Chondrocyte (in vitro differentiated cells): ENCODE data around the gene SPHK2. TPM values are rescaled to one million over a fixed set of nuclear protein-coding genes. Genes with fewer than 3 reads are reported as not detected.

Source experiments
- DNase-seq: peaks from one replicate; pipeline ENCODE4 v3.0.0; 2021; ENCODE audit warnings: mixed read lengths, low spot score
- H3K27ac Mint-ChIP-seq: one replicate; pipeline ENCODE4 v1.8.0; 2021; ENCODE audit warnings: mild to moderate bottlenecking, moderate library complexity, mixed read lengths; ENCODE audit not compliant: unreplicated experiment
- H3K27me3 Mint-ChIP-seq: 2 replicates; pipeline ENCODE4 v1.8.0; 2021; ENCODE audit warnings: low read depth, mixed read lengths
- H3K36me3 Mint-ChIP-seq: 2 replicates; pipeline ENCODE4 v1.8.0; 2021; ENCODE audit warnings: low read depth, mixed read lengths
- H3K4me1 Mint-ChIP-seq: 2 replicates; pipeline ENCODE4 v1.8.0; 2021; ENCODE audit warnings: low read depth, mild to moderate bottlenecking, mixed read lengths
- H3K4me3 Mint-ChIP-seq: one replicate; pipeline ENCODE4 v1.8.0; 2021; ENCODE audit warnings: mild to moderate bottlenecking, moderate library complexity, mixed read lengths; ENCODE audit not compliant: unreplicated experiment
- H3K9me3 Mint-ChIP-seq: 2 replicates; pipeline ENCODE4 v1.8.0; 2021; ENCODE audit warnings: low read depth, mixed read lengths
- CTCF ChIP-seq: fragments of 200-600 bp; sonication (generic); IDR thresholded peaks from 2 replicates; pipeline ENCODE4 v1.5.0; 2021; ENCODE audit warnings: antibody characterized with exemption, mild to moderate bottlenecking, moderate library complexity
- total RNA-seq: library from RNA; stranded (reverse); gene quantifications from 3 replicates; pipeline ENCODE4 v1.2.1, GENCODE V29; 2021

The SPHK2 gene
- total RNA-seq, 1 donor from 2014 or later = 18.6 TPM

- Mint-ChIP-seq H3K27me3 (no peaks in the 10 kb centered on the region), H3K4me1 (peaks cover 30% of the 10 kb centered on the region), H3K36me3 (no peaks in the 10 kb centered on the region), H3K9me3 (no peaks in the 10 kb centered on the region), H3K4me3 (peak overlapping the region; percentile 82), H3K27ac (no peak overlapping the region)
- no peak for TF ChIP-seq CTCF
- no peak for DNase-seq
These were observed 25.7 kb downstream of the SPHK2 start for GRCh38 chr19:48644839-48645619.

GRCh38 chr19:48645620-48646000 lies 26.3 kb downstream of the SPHK2 start:
- H3K27me3 Mint-ChIP-seq = no peaks in the 10 kb centered on the region
- H3K9me3 Mint-ChIP-seq = no peaks in the 10 kb centered on the region
- DNase-seq = no peak
- peaks cover 30% of the 10 kb centered on the region for H3K4me1 Mint-ChIP-seq
- H3K27ac Mint-ChIP-seq = peak overlapping the region; percentile 86
- H3K36me3 Mint-ChIP-seq = no peaks in the 10 kb centered on the region
- no peak for TF ChIP-seq CTCF
- peak overlapping the region; percentile 82 for H3K4me3 Mint-ChIP-seq

- Mint-ChIP-seq H3K27me3 (no peaks in the 10 kb centered on the region), H3K4me3 (peak within 1 kb of the TSS; percentile 82), H3K27ac (peak within 1 kb of the TSS; percentile 86), H3K4me1 (peaks cover 30% of the 10 kb centered on the region), H3K36me3 (peaks cover 2% of the 10 kb centered on the region), H3K9me3 (peaks cover 3% of the 10 kb centered on the region)
- peak; percentile 89 for TF ChIP-seq CTCF
- no peak for DNase-seq
These were observed 26.9 kb downstream of the SPHK2 start, which contains the start of gene CA11 for GRCh38 chr19:48646001-48646721. Gene CA11 (minus strand): TSS chr19:48646187. CDS start chr19:48645632, 555 bp downstream.

- Mint-ChIP-seq H3K4me1 (peaks cover 30% of the 10 kb centered on the region), H3K27me3 (no peaks in the 10 kb centered on the region), H3K4me3 (peak overlapping the region; percentile 82), H3K27ac (peak overlapping the region; percentile 22), H3K36me3 (peaks cover 2% of the 10 kb centered on the region), H3K9me3 (peaks cover 3% of the 10 kb centered on the region)
- no peak for DNase-seq
- no peak for TF ChIP-seq CTCF
These were observed 27.5 kb downstream of the SPHK2 start for GRCh38 chr19:48646722-48647216.

- no peak for TF ChIP-seq CTCF
- Mint-ChIP-seq H3K4me1 (peaks cover 30% of the 10 kb centered on the region), H3K36me3 (peaks cover 2% of the 10 kb centered on the region), H3K27ac (no peak overlapping the region), H3K4me3 (no peak overlapping the region), H3K9me3 (peaks cover 3% of the 10 kb centered on the region), H3K27me3 (no peaks in the 10 kb centered on the region)
- no peak for DNase-seq
These were observed 28.8 kb downstream of the SPHK2 start for GRCh38 chr19:48648134-48648533.
